HEK293 (cell line): ENCODE results near the gene ENDOV.

Experiments used
- CTCF ChIA-PET: fragments of 350-600 bp; formaldehyde crosslinking; extraction: SDS; loops from one replicate; lab custom pipeline; 2021; ENCODE audit warnings: antibody characterized with exemption; lab: Yijun Ruan, JAX
- POLR2A ChIA-PET: fragments of 300-600 bp; formaldehyde crosslinking; extraction: SDS; loops from one replicate; lab custom pipeline; 2020; ENCODE audit warnings: antibody characterized with exemption, inconsistent platforms; lab: Yijun Ruan, JAX
- H3K27ac ChIP-seq: fragments of 200-500 bp; sonication (Bioruptor generic); 2 replicates; pipeline ENCODE4 v1.5.1; 2014; ENCODE audit warnings: low read depth, low read length, control low read depth, inconsistent platforms; ENCODE audit errors: extremely low read depth
- H3K36me3 ChIP-seq, 2 experiments: fragments of 200-500 bp in 1 of 2; sonication (Bioruptor generic) in 1 of 2; 1 replicate in 1 of 2; 2 replicates in 1 of 2; pipeline ENCODE4 v1.5.1; 2014 to 2017; ENCODE audit warnings: inconsistent platforms in 2 of 2, low read length in 2 of 2; ENCODE audit not compliant: control insufficient read depth in 2 of 2, insufficient read depth in 1 of 2
- H3K4me1 ChIP-seq: fragments of 200-500 bp; sonication (Bioruptor generic); 2 replicates; pipeline ENCODE4 v1.5.1; 2014; ENCODE audit warnings: mild to moderate bottlenecking, low read length, inconsistent platforms; ENCODE audit not compliant: control insufficient read depth, insufficient read depth
- H3K4me3 ChIP-seq: 2 replicates; pipeline ENCODE4 v1.5.1; 2011; ENCODE audit warnings: low read depth, mild to moderate bottlenecking, control low read depth, low read length, moderate library complexity
- H3K9me3 ChIP-seq: fragments of 200-500 bp; sonication (Bioruptor generic); 2 replicates; pipeline ENCODE4 v1.5.1; 2014; ENCODE audit warnings: low read depth, low read length, inconsistent platforms; ENCODE audit not compliant: control insufficient read depth, insufficient read depth
- ATF2 ChIP-seq: fragments of 450-650 bp; formaldehyde crosslinking; IDR thresholded peaks from 2 replicates; pipeline ENCODE4 v1.5.1; 2016; ENCODE audit warnings: missing biosample characterization, missing genetic modification characterization, low read depth
- BCL11A ChIP-seq: fragments of 450-650 bp; formaldehyde crosslinking; IDR thresholded peaks from 2 replicates; pipeline ENCODE4 v1.5.1; 2016; ENCODE audit warnings: low read depth, missing biosample characterization, missing genetic modification characterization
- EGR2 ChIP-seq: fragments of 450-650 bp; formaldehyde crosslinking; IDR thresholded peaks from 2 replicates; pipeline ENCODE4 v1.5.1; 2016; ENCODE audit warnings: low read depth, missing biosample characterization, missing genetic modification characterization
- GFI1B ChIP-seq: fragments of 450-650 bp; formaldehyde crosslinking; IDR thresholded peaks from 2 replicates; pipeline ENCODE4 v1.5.1; 2016; ENCODE audit warnings: missing biosample characterization, missing genetic modification characterization
- OSR2 ChIP-seq: fragments of 450-650 bp; formaldehyde crosslinking; IDR thresholded peaks from 2 replicates; pipeline ENCODE4 v1.5.1; 2016; ENCODE audit warnings: missing biosample characterization, missing genetic modification characterization
- PRDM1 ChIP-seq: fragments of 450-650 bp; formaldehyde crosslinking; IDR thresholded peaks from 2 replicates; pipeline ENCODE4; 2016; ENCODE audit warnings: missing biosample characterization, missing genetic modification characterization
- REST ChIP-seq: fragments of 450-650 bp; formaldehyde crosslinking; IDR thresholded peaks from 2 replicates; pipeline ENCODE4 v1.5.1; 2016; ENCODE audit warnings: missing biosample characterization, missing genetic modification characterization
- TCF7L2 ChIP-seq: IDR thresholded peaks from 2 replicates; pipeline ENCODE4 v1.6.1; 2011; ENCODE audit warnings: low read depth, mild to moderate bottlenecking, inconsistent platforms, low read length, moderate library complexity, borderline replicate concordance
- ZFHX2 ChIP-seq: fragments of 450-650 bp; formaldehyde crosslinking; conservative IDR thresholded peaks from 2 replicates; pipeline ENCODE4 v1.5.1; 2016; ENCODE audit warnings: missing biosample characterization, missing genetic modification characterization
- ZNF121 ChIP-seq: fragments of 450-650 bp; formaldehyde crosslinking; IDR thresholded peaks from 2 replicates; pipeline ENCODE4 v1.5.1; 2016; ENCODE audit warnings: missing biosample characterization, missing genetic modification characterization
- ZNF140 ChIP-seq: fragments of 450-650 bp; formaldehyde crosslinking; IDR thresholded peaks from 2 replicates; pipeline ENCODE4 v1.5.1; 2016; ENCODE audit warnings: missing biosample characterization, missing genetic modification characterization
- ZNF24 ChIP-seq: fragments of 450-650 bp; formaldehyde crosslinking; IDR thresholded peaks from 2 replicates; pipeline ENCODE4 v1.5.1; 2016; ENCODE audit warnings: missing biosample characterization, missing genetic modification characterization
- ZNF426 ChIP-seq: fragments of 450-650 bp; formaldehyde crosslinking; IDR thresholded peaks from 2 replicates; pipeline ENCODE4 v1.5.1; 2017; ENCODE audit warnings: missing biosample characterization, missing genetic modification characterization, mild to moderate bottlenecking, inconsistent platforms, moderate library complexity
- ZNF658 ChIP-seq: fragments of 450-650 bp; formaldehyde crosslinking; IDR thresholded peaks from 2 replicates; pipeline ENCODE4; 2016; ENCODE audit warnings: missing biosample characterization, missing genetic modification characterization
- ZNF670 ChIP-seq: fragments of 450-650 bp; formaldehyde crosslinking; IDR thresholded peaks from 2 replicates; pipeline ENCODE4 v1.5.1; 2016; ENCODE audit warnings: missing biosample characterization, missing genetic modification characterization, low read depth
- ZNF768 ChIP-seq: fragments of 450-650 bp; formaldehyde crosslinking; IDR thresholded peaks from 2 replicates; pipeline ENCODE4 v1.5.1; 2018; ENCODE audit warnings: missing biosample characterization, mild to moderate bottlenecking, missing genetic modification characterization
- ZNF777 ChIP-seq: fragments of 450-650 bp; formaldehyde crosslinking; IDR thresholded peaks from 2 replicates; pipeline ENCODE4 v1.5.1; 2017; ENCODE audit warnings: missing biosample characterization, missing genetic modification characterization, borderline replicate concordance
- ZNF792 ChIP-seq: fragments of 450-650 bp; formaldehyde crosslinking; IDR thresholded peaks from 2 replicates; pipeline ENCODE4 v1.5.1; 2016; ENCODE audit warnings: missing biosample characterization, missing genetic modification characterization
- ZNF837 ChIP-seq: fragments of 450-650 bp; formaldehyde crosslinking; IDR thresholded peaks from 2 replicates; pipeline ENCODE4 v1.5.1; 2016; ENCODE audit warnings: missing biosample characterization, missing genetic modification characterization
- ZXDB ChIP-seq: fragments of 450-650 bp; formaldehyde crosslinking; IDR thresholded peaks from 2 replicates; pipeline ENCODE4 v1.5.1; 2016; ENCODE audit warnings: missing biosample characterization, missing genetic modification characterization
- TF ChIP-seq, protein P1 (sequence below): fragments of 450-650 bp; formaldehyde crosslinking; IDR thresholded peaks from 2 replicates; pipeline ENCODE4 v1.5.1; 2016; ENCODE audit warnings: missing biosample characterization, missing genetic modification characterization
- TF ChIP-seq, protein P2 (sequence below): fragments of 450-650 bp; formaldehyde crosslinking; IDR thresholded peaks from 2 replicates; pipeline ENCODE4 v1.5.1; 2016; ENCODE audit warnings: missing biosample characterization, missing genetic modification characterization

Gene ENDOV

GRCh38 chr17:80395402-80396151, 19.4 kb upstream of the ENDOV start:
- ChIA-PET POLR2A (no interaction called here), CTCF (interaction anchor here (0.6 to 1.4 kb wide), 4 partner anchors 31 to 528 kb away, joined by 3 to 4 read pairs (median 3); no protein-coding TSS in a partner anchor)
- H3K9me3 ChIP-seq = no peaks in the 10 kb centered on the region
- H3K4me3 ChIP-seq = no peak overlapping the region
- peaks cover 22 to 45% of the 10 kb centered on the region in 2 experiments for H3K36me3 ChIP-seq
- H3K4me1 ChIP-seq = no peaks in the 10 kb centered on the region
- no peak overlapping the region for H3K27ac ChIP-seq
- peak; percentile 74 for TF ChIP-seq REST (tag by site-specific recombination)
- TF ChIP-seq, protein P1, sequence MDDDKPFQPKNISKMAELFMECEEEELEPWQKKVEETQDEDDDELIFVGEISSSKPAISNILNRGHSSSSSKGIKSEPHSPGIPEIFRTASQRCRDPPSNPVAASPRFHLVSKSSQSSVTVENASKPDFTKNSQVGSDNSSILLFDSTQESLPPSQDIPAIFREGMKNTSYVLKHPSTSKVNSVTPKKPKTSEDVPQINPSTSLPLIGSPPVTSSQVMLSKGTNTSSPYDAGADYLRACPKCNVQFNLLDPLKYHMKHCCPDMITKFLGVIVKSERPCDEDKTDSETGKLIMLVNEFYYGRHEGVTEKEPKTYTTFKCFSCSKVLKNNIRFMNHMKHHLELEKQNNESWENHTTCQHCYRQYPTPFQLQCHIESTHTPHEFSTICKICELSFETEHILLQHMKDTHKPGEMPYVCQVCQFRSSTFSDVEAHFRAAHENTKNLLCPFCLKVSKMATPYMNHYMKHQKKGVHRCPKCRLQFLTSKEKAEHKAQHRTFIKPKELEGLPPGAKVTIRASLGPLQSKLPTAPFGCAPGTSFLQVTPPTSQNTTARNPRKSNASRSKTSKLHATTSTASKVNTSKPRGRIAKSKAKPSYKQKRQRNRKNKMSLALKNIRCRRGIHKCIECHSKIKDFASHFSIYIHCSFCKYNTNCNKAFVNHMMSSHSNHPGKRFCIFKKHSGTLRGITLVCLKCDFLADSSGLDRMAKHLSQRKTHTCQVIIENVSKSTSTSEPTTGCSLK = no peak
- no peak for TF ChIP-seq ZNF777
- peak; percentile 53 for TF ChIP-seq ZFHX2 (tag by site-specific recombination)
- 0 out of 2 replicates have a peak, but pooled peaks have one; percentile 9 for TF ChIP-seq PRDM1
- no peak for TF ChIP-seq OSR2 (tag by site-specific recombination)
- TF ChIP-seq EGR2 (tag by site-specific recombination) = peak; percentile 54
- TF ChIP-seq BCL11A = no peak
- TF ChIP-seq ZNF24 (tag by site-specific recombination) = no peak
- TF ChIP-seq, protein P2, sequence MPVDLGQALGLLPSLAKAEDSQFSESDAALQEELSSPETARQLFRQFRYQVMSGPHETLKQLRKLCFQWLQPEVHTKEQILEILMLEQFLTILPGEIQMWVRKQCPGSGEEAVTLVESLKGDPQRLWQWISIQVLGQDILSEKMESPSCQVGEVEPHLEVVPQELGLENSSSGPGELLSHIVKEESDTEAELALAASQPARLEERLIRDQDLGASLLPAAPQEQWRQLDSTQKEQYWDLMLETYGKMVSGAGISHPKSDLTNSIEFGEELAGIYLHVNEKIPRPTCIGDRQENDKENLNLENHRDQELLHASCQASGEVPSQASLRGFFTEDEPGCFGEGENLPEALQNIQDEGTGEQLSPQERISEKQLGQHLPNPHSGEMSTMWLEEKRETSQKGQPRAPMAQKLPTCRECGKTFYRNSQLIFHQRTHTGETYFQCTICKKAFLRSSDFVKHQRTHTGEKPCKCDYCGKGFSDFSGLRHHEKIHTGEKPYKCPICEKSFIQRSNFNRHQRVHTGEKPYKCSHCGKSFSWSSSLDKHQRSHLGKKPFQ (tag by site-specific recombination) = no peak

- H3K4me3 ChIP-seq = no peak overlapping the region
- no peak overlapping the region for H3K27ac ChIP-seq
- TF ChIP-seq ZNF837 = no peak
- no peak for TF ChIP-seq ZNF658 (tag by site-specific recombination)
- no peak for TF ChIP-seq ZNF426 (tag by site-specific recombination)
- TF ChIP-seq ZNF768 (tag by site-specific recombination) = no peak
- no peak for TF ChIP-seq ZNF670 (tag by site-specific recombination)
- TF ChIP-seq ZXDB (tag by site-specific recombination) = no peak
- no peak for TF ChIP-seq ATF2 (tag by site-specific recombination)
- TF ChIP-seq GFI1B = no peak
- no peak for TF ChIP-seq ZNF140 (tag by site-specific recombination)
- no peak for TF ChIP-seq ZNF121
- TF ChIP-seq TCF7L2 = no peak
- no peak for TF ChIP-seq ZNF792 (tag by site-specific recombination)
- H3K4me1 ChIP-seq = no peaks in the 10 kb centered on the region
- peaks cover 15 to 37% of the 10 kb centered on the region in 2 experiments for H3K36me3 ChIP-seq
- H3K9me3 ChIP-seq = no peaks in the 10 kb centered on the region
- ChIA-PET CTCF (interaction anchor here (0.6 to 1.4 kb wide), 4 partner anchors 12 to 179 kb away, joined by 3 to 8 read pairs (median 4); no protein-coding TSS in a partner anchor), POLR2A (no interaction called here)
Observed at GRCh38 chr17:80396157-80397033, 18.6 kb upstream of the ENDOV start.
